Stimulated activated naive CD8-positive, alpha-beta T cell treated with anti-CD3 and anti-CD28 coated beads, Interleukin-15, Interleukin-2, amounts not matched to agents 100 U/mL and 50 U/mL, for 24 hours (primary cell): ENCODE results near the gene ATP5MC3.
"Not testable (repeated sequence)": the region's sequence is repeated elsewhere in the genome, so short reads cannot be mapped to it uniquely, and the experiment has no call there.

Experiments used
- ATAC-seq: fragments of 150-1000 bp; cut with Tn5 transposase; one replicate; pipeline ENCODE4 v1.10.0; 2021
- DNase-seq: peaks from one replicate; pipeline ENCODE4 v3.0.0; 2021

ATP5MC3 gene

GRCh38 chr2:175181104-175181876 lies at the start of gene ATP5MC3:
Gene ATP5MC3, minus strand, starts transcription at chr2:175181710. Its CDS starts 317 bp downstream, at chr2:175181393.
- ATAC-seq (peak; percentile 90), DNase-seq (peak; percentile 90)

GRCh38 chr2:175228601-175229000 lies 47.1 kb upstream of the ATP5MC3 start:
- ATAC-seq = not testable (repeated sequence)
- DNase-seq = peak; percentile 11

DNA sequence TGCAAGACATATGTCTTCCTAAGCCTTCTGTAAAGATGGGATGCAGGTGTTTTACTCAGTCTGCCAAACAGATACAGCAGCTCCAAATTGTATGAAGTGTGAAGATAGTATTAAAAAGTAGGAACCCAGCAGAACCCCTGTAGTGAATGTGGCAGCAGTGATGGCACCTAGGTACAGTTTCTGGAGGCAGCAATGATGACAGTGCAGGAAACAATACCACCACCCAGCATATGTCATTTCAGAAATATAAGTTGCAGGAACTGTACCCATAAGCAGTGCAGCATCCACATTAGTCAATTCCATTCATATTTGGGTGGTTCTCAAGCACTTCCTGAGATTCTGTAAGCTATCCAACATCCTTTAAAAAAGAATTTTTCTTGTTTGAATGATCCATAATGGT lies 46.7 kb upstream of the ATP5MC3 start:
- ATAC-seq = peak; percentile 42
- no peak for DNase-seq

GRCh38 chr2:175227393-175227792 lies 45.9 kb upstream of the ATP5MC3 start:
- DNase-seq (no peak), ATAC-seq (peak; percentile 95)

- DNase-seq = no peak
- no peak for ATAC-seq
These were observed 38.6 kb upstream of the ATP5MC3 start for GRCh38 chr2:175220075-175220474.

DNA sequence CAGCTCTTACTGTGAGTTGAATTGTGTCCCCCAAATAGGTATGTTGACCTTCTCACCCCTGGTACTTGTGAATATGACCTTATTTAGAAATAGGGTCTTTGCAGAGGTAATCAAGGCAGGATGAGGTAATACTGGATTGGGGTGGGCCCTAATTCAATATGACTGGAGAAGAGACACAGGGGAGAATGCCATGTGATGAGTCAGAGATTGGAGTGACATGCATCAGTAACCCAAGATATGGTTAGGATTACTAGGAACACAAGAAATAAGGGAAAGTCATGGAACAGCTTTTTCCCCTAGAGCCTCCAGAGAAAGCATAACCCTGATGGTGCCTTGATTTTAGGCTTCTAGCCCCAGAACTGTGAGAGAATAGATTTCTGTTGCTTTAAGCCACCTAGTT lies 37.0 kb upstream of the ATP5MC3 start:
- no peak for DNase-seq
- no peak for ATAC-seq

DNA sequence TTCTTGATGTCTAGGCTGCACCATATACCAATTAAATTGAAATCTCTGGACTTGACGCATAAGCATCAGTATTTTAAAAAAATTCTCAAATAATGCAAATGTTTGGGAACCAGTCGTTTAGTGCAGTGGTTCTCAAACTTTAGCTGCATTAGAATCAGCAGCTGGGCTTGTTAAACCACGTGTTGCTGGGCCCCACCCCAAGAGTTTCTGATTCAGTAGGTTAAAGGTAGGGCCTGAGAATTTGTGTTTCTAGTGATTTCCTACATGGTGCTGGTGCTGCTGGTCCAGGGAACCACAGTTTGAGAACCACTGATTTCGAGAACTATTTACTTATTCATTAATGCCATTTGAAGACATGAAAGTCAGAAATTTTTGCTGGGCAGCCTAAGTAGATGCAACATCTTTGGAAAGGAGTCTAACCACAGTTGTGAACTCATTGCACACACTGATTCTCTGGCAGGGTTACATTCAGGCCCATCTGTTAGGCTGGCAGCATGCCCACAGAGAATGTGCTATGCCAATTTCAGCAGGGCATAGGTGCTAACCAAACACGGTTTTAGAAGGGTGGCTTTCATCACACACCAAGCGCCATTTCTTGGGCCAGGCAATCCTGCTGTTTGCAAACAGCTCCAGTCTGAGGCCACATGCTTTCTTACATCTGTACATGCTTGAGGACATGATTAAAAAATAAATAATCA lies 26.4 kb upstream of the ATP5MC3 start:
- ATAC-seq = no peak
- DNase-seq = no peak

- DNase-seq = no peak
These were observed 25.4 kb upstream of the ATP5MC3 start for GRCh38 chr2:175206866-175207265.

DNA sequence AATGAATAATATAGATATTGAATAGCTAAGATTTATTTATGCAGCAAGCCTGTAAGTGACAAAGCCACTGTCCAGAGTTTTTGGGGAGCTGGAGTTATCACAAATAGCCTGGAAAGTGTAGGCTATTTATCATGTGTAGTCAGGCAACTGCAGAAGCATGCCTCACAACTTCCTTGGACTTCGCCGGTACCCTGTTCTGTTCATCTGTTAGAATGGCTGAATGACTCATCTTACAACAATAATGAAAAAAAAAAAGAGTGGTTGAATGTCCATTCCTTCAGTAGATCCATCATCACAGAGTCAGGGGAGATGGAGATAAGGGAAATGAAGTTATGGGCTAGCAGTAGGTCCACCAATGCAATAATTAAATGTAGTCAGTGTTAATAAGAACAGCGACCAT lies 24.0 kb upstream of the ATP5MC3 start:
- DNase-seq (no peak), ATAC-seq (no peak)

More at GRCh38 chr2:175206866-175207265, 25.4 kb upstream of the ATP5MC3 start:
- ATAC-seq = no peak

DNA sequence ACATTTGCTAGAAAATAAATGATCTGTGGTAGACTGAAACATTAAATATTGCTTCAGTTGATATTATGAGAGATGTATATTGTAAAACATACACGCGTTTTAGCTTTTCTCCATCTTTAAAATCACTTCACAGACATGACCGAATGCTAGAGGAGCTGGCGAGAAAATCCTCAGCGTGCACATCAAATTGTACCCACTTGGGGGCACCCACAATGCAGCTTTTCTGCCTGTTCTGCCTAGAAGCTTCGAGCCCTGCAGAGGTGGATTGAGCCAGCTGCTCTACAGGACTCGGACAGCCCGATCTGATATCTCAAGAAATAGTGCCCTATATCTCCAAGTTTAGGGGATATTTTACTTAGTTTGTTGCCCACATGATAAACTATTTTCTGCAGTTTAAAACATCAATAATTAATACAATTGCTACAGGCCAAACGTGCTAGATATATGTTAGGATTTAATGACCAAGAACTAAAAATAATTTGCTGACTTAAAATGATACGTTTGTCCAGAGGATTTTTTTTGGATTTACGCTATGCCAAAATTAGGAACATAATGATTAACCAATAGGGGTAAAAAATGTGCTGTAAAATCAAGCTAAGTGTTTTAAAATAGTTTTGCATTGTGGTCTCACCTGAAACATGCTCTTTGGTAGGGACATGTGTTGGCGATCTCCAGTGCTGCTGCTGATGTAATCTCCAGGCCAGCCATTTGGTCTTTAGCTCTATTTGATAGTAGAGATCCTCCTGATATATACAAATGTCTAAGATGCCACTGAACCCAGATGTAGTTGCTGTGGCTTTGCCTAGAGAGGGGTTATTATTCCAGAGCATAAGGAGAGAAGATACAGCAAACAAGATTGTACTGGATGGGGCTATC lies 22.3 kb upstream of the ATP5MC3 start:
- ATAC-seq (peak; percentile 93), DNase-seq (peak; percentile 60)

DNA sequence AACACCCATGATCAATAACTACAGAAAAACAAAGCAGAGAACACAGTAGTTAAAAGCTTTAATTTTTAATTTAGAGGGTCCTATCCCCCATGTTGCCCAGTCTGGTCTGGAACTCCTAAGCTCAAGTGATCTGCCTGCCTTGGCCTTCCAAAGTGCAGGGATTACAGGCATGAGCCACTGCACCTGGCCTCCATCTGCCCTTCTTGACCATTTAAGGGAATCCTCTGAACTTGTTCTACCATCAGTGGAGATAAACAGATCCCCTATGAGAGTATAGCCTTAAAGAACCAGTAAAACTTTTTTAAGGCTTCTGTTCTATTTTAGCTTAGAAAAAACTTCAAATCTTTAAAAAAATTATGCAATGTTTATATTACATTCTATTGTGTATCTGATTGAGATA lies 13.5 kb upstream of the ATP5MC3 start:
- DNase-seq = no peak
- no peak for ATAC-seq

GRCh38 chr2:175188761-175189160 lies 7.3 kb upstream of the ATP5MC3 start:
- DNase-seq = no peak

GRCh38 chr2:175187378-175187777 lies 5.9 kb upstream of the ATP5MC3 start:
- DNase-seq = no peak
- peak; percentile 52 for ATAC-seq

More at GRCh38 chr2:175188761-175189160, 7.3 kb upstream of the ATP5MC3 start:
- ATAC-seq = no peak

GRCh38 chr2:175183674-175184073 lies 2.2 kb upstream of the ATP5MC3 start:
- DNase-seq (no peak), ATAC-seq (no peak)

DNA sequence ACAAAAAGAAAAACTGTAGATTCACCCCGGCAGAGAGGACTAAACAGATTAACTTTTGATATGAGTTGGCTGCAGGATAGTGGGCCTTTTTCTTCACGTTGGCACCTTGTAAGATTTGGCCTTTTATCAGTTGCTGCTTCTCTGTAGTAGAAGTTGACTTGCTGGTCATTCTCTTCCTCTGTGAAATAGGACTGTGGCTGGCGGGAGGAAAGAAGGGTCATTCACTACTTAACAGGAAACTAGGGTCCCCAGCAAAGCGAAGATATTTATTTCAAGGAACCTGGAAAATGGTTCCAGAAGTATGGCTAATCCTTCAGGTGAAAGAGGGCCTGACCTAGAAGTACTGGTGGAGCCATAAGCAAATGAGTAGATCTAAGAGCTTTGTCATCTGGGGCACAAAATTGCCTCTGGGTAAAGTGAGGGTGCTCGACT lies 383 bp upstream of the ATP5MC3 start:
- ATAC-seq = no peak
- DNase-seq = no peak

DNA sequence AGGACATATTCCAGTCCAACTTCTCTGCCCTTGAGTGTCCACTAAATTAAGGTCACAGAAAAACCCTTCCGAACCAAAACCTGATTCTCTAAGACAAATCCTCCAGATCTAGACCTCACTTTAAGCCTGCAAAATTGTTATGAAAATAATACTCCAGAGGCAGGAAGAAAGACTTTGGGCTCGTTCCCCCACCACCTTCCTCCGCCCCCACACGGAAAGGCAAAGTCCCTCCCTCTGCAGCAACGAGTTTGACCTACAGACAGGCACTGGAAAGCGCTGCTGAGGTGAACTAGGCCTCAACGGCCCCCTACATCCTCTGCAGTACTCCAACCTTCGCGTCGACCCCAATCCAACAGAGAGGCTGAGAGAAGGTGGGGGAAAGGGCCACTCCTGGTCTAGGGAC lies 808 bp downstream of the ATP5MC3 start:
- ATAC-seq (peak; percentile 81), DNase-seq (peak; percentile 71)

DNA sequence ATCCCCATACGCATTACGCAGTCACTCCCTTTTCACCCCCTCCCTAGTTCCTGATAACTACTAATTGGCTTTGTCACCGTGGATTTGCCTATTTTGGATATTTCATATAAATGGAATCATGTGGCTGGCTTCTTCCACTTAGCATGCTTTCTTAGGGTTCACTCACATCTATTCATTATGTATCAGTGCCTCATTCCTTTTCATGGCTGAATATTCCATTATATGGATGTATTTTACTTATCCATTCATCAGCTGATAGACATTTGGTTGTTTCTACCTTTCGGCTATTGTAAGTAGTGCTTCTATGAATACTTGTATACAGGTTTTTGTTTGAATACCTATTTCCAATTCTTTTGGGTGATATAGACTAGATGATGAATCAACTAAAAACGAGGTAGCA lies 4.9 kb downstream of the ATP5MC3 start:
- no peak for ATAC-seq
- DNase-seq = no peak

GRCh38 chr2:175175896-175176295 lies 5.6 kb downstream of the ATP5MC3 start:
- no peak for DNase-seq
- ATAC-seq = no peak

DNA sequence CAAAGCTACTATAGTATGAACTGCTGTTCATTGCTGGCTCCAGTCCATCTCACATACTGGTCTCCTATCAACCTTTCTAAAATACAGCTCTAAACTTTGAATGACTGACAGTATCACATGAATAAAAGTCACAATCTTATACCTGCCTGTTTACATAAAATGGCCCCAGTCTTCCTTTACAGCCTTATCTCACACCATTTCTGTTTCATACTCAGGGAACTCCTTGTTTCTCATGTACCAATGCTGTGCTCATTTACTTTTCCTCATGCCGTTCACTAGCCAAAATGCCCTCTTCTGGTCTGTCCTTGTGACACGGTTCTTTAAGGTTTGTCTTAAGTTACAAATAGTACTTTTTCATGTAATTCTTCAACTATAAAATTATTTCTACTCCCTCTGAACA lies 6.2 kb downstream of the ATP5MC3 start:
- ATAC-seq (no peak), DNase-seq (no peak)

GRCh38 chr2:175170659-175171304 lies 10.7 kb downstream of the ATP5MC3 start:
- DNase-seq = no peak
- ATAC-seq = no peak

DNA sequence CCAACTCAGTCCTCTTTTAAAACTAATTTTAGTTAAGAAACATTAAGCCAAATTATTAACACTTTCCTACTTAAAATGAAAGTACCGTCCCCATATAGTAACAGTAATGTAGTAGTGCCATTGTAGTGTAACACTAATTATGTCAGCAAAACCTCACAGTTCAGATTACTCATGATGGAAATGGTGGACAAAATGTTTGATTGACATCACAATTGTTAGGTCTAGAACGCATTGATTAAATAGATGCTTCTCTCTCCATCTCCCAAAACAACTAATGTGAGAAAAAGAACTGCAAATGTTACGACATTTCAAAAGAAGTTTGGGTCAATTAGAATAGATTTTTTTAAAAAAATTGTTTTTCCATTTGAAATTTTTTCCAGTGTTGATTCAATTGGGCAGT lies 12.3 kb downstream of the ATP5MC3 start:
- DNase-seq = no peak
- ATAC-seq = no peak

DNA sequence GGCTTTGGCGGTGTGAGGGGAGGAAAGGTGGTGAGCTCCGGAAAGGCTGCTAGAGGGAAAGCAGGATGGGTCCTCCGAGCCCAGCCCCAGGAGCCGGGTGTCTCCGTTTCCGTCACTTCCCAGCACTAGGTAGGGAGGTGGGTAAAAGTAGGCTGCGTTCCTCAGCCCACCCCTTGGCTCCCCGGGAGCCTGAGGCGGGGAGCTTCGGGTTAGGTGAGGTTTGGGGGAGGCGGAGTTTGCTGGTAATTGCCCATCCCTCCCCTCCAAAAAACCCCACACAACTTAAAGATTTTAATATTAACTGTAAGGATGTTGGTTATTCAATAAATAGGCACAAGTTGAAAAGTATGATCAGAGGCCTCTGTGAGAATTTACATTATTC lies 13.0 kb downstream of the ATP5MC3 start:
- ATAC-seq = peak; percentile 20
- DNase-seq = no peak
